ENCODE measurements around the gene DHRS7B.
"Not testable (repeated sequence)": the region's sequence is repeated elsewhere in the genome, so short reads cannot be mapped to it uniquely, and the experiment has no call there.

The DHRS7B gene

DNA sequence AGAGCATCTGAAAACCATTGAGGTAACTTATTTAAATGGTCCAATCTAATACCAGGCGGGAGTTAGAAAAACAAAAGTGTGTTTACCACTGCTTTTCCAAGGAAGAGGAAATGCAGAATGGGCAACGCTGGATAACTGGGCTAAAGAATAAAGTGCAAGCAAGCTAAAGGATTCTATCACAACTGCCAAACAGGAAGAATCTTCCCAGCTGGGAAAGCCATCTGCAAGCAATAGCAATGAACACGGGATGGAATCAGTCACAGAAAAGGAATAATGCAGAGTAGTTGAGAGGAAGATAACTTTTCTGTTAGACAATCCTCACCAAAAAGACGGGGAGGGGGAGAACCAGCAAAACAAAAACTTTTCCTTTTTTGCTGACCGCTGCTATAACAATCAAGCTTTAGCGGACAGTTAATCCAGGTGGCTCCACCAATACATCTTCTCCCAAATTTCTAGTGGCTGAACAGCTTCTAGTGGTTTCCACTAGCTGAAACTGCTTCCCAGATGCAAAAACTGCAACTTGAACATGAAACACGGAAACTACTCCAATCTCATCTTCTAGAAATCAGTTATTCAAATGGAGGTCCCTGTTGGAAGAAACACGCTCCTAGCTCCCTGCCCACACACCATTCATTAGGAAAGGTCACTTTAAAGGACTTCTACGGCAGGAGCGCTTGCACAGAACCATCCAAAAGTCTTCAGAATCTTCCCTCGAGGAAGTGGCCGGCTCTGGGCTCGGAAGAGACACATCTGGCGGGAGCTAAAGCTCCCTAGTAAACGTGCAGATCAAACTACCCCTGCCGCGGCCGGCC, 86.3 kb downstream of the DHRS7B start:
- DNase-seq = no peak

DNA sequence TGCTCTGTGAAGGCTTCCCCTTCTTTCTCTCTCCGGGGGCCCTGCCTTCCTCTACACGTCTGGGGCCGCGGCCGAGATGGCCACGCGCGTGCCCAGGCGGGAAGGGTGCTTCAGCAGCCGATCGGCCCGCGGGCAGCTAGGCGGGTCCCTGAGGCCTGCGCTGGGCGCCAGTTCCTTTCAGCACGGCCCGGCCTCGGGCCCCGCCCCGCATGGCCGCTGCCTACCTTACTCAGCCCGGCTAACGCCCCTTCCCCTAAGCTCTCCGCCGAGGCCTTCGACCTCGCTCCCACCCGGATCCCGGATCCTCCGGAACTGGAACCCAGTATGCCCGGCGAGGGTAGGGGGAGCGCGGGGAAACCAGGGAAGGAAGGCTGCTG, 86.9 kb downstream of the DHRS7B start:
- no peak for DNase-seq

DNA sequence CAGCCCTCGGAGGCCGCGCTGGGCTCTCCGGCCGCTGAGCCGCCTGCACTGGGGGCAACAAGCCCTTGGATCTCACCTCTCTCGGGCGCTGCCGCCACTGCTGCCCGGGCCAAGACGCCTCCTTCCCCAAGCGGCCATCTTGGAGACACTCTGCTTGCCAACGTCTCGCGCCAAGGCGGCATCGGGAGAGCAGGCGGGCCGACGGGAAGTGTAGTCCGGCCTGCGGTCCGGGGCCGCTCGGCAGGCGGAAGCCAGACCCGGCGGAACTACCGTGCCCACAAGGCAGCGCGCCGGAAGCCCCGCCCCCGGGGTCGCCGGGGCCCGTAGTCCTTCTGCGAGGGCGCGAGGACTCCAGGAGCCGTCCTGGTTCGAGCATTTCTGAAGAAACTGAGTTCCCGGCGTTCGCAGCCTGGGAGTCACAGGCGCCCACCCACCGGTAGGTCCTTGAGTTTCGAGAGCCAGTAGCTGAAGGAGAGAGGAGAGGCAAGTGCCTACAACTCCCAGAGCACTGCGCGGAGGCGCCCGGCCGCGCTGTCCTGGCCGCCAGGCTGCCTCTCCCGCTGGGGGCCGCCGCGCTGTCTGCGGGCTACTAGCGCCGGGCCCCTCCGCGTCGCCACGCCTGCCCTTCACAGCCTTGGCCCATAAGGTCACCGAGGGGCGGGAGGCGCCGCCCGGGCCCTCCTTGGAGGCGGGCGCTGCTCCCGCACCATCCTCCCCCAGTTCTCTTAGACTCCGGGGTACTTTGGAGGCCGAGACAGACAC, 87.4 kb downstream of the DHRS7B start, which contains the start of gene TMEM11:
TSS of gene TMEM11 (minus strand) at position 147 of the 762 bp plus-strand sequence. CDS start at position 138, 9 bp downstream.
- DNase-seq = peak; percentile 95

DNA sequence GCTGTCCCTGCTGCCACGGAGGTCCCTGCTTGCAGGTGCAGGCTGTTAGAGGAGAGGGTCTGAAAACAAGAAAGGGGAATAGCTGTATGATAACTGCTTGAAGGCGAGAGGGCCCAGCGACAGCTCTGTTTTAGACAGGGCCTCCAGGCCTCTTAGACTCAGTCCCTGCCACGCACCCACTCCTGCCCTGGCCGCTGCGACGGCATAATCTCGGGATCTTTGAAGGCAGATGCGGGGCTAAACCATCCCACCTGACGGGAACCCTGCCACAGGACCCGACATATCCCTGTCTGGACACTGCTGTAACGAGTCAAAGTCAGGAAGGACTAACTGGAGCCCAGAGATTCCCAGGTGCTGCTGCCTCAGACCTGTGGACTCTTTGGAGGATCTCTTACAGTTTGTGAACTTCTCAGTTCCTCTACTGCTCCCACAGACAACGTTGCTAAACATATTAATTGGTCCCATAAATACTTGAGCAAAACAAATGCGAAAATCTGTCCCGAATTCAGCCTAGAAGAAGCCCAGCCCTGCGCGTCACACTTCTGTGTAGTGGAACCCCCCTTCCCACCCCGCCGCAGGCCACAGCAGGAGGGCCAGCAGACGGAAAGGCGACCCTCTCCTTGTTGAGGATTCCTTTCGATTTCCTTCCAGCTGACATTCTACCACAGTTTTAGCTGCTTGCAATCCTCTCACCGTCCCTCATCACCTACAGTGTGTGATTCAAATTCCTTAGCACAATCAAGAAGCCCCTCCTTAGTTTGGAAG, 88.2 kb downstream of the DHRS7B start:
- no peak for DNase-seq

DNA sequence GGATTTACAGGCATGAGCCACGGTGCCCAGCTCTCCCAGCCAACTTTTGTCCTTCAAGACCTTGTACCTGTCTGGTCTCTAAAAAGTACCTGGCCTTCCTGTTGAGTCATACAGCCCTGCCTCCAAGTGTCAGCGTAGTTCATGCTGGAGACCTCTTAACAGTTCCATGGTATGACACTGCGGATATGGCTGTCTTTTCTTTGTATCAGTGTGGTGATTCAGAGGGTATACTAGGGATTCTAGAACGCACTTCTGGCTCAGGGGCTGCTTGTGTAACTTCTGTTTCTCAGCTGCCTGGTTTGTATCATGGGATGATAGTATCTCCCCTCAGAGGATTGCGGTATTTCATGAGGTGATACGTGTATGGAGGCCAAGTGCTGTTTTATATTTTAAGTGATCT, 89.2 kb downstream of the DHRS7B start:
- DNase-seq = no peak

DNA sequence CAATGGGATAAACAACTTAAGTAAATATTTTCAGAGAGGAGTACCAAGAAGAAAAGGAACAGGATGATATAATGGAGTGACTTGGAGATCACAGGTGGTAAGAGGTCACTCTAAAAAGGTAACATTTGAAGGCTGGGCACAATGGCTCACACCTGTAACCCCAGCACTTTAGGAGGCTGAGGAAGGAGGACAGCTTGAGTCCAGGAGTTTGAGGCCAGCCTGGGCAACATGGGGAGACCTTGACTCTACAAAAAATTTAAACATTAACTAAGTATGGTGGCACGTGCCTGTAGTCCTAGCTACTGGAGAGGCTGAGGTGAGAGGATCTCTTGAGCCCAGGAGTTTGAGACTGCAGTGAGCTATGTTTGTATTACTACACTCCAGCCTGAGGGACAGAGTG, 90.6 kb downstream of the DHRS7B start:
- DNase-seq = no peak

DNA sequence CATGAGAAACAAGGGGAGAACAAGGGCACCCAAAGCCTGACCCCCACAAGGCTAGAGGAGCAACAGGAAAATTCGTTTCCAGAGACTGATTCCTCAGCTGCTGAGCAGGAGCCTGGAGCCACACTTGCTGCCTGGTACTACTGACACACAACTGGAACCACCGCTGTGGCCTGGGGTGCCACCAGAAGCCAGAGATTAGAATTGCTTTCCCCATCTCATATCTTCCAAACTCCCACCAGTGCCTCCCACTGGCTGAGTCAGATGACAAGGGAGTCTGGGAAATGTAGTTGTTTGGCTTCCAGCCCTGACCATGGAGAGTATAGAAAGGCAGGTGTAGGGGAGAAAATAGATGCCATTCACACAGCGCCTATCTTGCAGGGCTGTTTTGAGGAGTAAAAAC, 91.3 kb downstream of the DHRS7B start:
- DNase-seq = peak; percentile 59

DNA sequence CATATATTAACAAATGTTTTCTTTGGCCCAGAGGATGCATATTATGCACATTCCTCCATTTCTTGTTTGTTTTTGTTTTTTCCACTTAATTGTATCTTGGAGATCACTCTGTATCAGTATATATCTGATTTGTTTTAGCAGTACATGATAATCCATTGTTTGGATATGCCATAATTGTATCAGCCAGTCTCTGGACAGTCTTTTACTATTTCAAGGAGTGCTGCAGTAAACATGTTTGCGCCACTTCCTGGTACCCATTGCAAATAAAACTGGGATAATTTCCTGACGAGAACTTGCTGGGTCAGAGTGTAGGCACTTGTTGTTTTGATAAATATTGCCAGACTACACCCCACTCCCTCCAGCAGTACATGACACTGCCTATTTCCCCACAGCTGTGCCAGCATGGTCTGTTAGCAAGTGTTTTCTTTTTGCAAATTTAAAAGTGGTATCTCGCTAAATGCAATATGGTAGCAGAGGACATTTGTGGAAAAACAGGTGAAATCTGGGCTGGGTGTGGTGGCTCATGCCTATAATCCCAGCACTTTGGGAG, 92.1 kb downstream of the DHRS7B start:
- DNase-seq = no peak

DNA sequence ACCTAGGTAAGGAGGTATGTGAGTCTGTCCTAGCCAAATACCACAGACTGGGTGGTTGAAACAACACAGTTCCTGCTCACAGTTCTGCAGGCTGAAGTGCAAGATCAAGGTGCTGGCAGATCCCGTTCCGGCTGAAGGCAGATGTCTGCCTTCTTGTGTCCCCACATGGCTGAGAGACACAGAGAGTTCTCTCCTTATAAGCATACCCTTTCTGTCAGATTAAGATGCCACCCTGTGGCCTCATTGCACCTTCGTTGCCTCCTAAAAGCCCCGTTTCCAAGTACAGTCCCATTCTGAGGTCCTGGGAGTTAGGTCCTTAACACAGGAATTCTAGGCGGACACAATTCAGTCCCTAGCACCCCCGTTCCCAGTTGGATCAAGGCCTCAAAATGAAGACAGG, 96.3 kb downstream of the DHRS7B start:
- DNase-seq = no peak

DNA sequence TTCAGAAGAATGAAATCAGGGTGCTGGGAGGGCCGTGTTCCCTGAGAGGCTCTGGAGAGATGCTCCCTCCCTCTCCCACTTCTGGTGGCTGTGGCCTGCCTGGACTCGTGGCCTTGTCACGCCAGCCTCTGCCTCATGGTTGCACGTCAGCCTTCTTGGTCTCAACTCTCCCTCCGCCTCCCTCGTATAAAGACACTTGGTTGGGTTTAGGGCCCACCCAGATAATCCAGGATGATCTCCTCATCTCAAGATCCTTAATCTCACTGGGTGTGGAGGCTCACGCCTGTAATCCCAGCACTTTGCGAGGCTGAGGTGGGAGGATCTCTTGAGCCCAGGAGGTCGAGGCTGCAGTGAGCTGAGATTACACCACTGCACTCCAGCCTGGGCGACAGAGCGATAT, 100.5 kb downstream of the DHRS7B start:
- not testable (repeated sequence) for DNase-seq

DNA sequence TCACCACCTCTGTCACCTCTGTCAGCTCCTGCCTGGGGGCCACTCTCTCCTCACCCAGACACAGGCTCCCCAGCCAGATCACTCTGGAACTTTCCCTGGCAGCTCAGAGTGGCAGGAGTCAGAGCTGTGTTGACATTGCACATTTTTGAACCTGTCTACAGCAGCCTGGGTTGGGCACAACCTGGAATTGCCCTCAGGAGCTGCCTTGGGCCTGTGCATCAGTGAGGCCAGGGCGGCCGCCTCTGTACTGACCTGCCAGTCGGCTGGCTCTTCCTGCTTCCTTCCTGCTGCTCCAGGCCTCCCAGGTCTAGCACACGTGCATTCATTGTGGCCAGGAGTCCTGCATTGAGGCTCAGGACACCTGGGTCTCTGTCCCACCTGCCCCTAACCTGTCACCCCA, 101.3 kb downstream of the DHRS7B start:
- no peak for DNase-seq

DNA sequence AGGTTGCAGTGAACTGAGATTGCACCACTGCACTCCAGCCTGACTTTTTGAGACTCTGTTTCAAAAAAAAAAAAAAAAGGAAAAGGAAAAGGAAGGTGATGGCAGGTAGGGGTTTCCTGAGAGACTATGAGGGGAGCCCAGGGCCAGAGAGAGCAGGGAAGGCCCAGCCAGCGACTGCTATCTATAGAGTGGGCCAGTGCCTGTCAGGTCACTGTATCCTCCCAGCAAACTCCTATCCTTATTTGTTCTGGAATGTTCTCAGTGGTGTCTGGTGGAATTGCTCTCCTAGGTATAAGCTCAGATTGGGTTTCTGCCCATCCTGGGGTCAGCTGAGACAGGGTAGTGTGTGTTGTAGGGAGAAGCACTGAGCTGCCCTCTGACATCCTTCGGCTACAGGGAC, 102.1 kb downstream of the DHRS7B start:
- no peak for DNase-seq

DNA sequence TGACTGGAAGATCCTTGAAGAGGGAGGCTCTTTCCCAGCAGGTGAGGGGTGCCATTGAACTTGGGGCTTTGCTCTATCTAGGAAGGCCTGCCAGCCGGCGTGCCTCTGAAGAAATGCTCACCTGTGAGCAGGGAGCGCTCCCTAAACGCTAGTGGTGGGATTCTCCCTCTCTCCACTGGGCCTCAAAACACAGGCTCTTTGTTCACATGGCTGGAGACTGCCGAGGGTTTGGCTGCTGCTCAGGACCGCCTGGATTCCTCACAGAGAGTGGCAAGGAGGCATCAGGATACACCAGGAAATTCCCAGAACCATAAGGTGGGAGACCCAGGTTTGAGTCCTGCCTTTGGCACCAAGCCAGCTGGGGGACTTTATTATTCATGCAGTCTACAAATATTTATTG, 104.8 kb downstream of the DHRS7B start:
- DNase-seq = no peak

DNA sequence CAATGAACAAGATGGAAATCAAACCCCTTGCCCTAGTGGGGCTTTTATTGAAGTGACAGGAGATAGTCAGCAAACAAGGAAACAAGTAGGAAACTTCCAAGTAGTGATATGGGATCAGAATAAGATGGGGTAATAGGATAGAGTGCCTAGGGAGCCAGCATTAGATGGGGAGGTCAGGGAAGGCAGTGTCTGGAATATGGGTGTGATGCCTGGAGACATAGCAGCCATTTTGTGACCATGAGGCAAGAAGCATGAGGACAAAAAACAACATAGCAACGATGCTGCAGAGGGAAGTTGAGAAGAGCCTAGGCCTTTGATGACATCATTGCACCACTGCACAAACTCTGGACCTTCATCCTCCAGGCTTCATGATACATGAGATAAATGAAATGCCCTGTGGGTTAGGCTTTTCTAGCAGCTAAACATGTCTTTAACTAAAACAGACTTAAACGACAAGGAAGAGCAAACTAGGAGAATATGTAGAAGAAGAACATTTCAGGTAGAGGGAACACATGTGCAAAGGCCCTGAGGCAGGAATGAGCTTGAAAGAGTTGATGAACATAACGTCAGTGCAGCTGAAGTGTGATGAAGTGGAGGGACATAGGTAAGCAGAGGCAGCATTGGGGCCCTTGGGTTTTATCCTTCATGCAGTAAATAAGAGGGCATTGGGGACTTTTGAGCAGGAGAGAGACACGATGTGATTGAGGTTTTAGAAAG, 105.4 kb downstream of the DHRS7B start:
- no peak for DNase-seq

DNA sequence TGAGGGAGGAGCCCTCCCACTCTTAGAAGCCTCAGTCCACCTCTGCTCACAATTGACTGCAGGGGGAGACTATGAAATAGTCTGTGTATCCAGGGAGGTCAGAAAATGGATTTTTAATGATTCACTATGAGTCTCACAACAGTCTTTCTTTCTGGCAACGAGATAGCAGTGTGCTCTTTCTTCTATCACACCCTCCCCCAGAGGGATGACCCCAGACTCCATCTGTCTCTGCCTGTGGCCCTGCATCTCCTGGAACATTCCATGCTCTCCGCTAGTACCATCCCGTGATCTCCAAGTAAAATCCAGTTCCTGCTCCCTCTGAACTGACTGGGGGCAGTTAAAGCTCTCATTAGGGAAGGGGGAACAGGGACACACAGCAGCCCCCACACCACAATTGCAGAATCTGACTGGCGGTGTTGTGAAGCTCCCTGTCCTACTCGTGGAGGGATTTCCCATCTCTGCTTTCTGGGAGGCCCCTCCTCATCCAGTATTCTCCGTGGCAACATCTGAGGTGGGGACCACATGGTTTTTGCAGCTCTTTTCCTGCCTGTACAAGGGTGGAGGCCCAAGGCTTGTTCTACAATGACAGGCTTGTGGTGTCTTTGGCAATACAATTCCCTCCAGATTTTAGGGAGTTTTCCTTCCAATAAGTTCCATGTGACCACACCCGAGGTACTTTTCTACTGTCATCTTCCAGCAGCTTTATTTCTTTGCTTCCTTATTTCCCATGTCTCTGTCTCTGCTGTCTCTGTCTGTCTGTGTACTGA, 107.0 kb downstream of the DHRS7B start:
- DNase-seq = no peak

DNA sequence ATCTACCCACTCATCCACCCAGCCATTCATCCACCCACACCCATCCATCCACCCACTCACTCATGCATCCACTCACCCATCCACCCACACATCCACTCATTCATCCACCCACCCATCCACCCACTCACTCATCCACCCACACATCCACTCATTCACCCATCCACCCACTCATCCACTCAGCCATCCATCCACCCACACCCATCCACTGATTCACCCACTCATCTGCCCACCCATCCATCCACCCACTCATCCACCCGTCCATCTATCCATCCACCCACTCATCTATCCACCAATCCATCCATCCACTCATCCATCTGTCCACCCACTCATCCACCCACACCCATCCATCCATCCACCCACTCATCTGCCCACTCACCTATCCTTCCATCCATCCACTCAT, 109.2 kb downstream of the DHRS7B start:
- DNase-seq = no peak

DNA sequence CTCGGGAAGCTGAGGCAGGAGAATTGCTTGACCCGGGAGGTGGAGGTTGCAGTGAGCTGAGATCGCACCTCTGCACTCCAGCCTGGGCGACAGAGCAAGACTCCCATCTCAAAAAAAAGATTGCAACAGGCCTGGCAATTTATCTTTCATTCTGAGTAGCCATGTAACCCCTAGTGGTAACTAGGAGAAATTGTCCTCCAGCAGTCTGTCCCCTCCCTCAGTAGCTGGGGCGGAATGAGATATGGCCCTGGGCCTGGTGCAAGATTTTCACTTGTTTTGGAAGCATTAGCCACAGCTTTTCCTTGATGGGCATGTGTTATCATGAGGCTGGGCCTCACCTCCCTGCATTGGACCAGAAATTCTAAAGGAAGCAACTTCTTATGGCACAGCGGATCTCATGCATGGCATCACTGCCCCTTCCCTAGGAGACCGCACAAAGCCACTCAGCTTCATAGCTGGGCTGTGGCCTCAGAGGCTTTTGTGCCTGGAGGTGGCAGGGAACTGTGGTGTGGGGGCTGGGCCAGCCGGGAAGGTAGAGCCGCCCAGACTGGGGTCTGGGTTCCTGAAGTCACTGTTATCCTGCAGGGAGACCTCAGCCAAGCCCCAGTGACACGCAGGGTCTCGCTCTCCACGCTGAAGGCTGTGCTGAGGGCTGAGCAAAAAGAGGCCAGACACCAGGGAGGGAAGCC, 113.1 kb downstream of the DHRS7B start:
- no peak for DNase-seq

DNA sequence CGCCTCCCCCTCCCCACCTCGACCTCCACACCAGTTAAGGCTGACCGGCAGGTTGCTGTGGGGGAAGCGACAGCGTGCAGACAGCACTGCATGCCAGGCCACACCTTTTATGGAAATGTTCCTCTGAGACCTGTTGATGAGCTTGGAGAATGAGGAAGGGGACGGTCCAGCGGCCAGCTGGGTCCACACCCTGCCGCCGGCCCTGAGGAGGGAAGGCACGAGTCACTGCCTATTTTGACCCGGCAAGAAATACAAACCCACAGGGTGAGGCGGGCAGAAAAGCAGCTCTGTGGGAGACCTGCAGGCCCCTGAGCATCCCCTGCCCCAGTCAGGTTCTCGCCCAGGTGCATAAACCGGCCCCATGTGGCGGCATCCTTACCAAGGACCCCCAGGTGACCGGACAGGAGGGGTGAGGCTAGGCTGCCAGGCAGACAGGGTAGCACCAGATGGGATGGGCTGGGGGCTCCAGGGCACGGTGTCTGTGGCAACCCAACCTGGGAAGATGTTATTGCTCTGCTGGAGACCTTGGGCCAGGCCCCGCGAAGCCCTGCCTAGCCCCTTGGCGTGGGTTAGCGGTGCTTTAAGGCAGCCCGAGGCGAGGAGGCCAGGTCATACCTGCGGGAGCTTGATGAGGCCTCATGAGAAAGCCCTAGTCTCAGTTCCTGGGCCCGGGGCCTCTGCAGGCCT, 113.7 kb downstream of the DHRS7B start:
- no peak for DNase-seq
